Mesothelial cell of epicardium (in vitro differentiated cells): Measurements from ENCODE around the gene CTNNBL1. TPM values are rescaled to one million over a fixed set of nuclear protein-coding genes. Genes with fewer than 3 reads are reported as not detected.

Experiments used
- DNase-seq, 2 experiments: peaks; one replicate each; pipeline ENCODE4 v3.0.0; 2021; ENCODE audit warnings: low spot score in 2 of 2; ENCODE audit not compliant: unreplicated experiment in 2 of 2
- H3K27ac Mint-ChIP-seq: 2 replicates; pipeline ENCODE4 v1.8.0; 2021; ENCODE audit warnings: mixed read lengths
- H3K27me3 Mint-ChIP-seq: 2 replicates; pipeline ENCODE4 v1.8.0; 2021; ENCODE audit warnings: low read depth, mixed read lengths
- H3K36me3 Mint-ChIP-seq: 2 replicates; pipeline ENCODE4 v1.8.0; 2021; ENCODE audit warnings: mixed read lengths
- H3K4me1 Mint-ChIP-seq: 2 replicates; pipeline ENCODE4 v1.8.0; 2021; ENCODE audit warnings: mixed read lengths
- H3K4me3 Mint-ChIP-seq: 2 replicates; pipeline ENCODE4 v1.8.0; 2021; ENCODE audit warnings: mild to moderate bottlenecking, moderate library complexity, mixed read lengths
- H3K9me3 Mint-ChIP-seq: 2 replicates; pipeline ENCODE4 v1.8.0; 2021; ENCODE audit warnings: mixed read lengths
- total RNA-seq: library from RNA; stranded (reverse); gene quantifications from 3 replicates; pipeline ENCODE4 v1.2.1, GENCODE V29; 2021
- TF ChIP-seq, protein P1 (sequence below): fragments of 200-600 bp; sonication (generic); IDR thresholded peaks from one replicate; pipeline ENCODE4 v1.5.0; 2021; ENCODE audit warnings: antibody characterized with exemption; ENCODE audit not compliant: unreplicated experiment

Gene CTNNBL1
- total RNA-seq, 1 donor from 2014 or later, result 59.0 TPM

GRCh38 chr20:37822141-37822601, 128.3 kb downstream of the CTNNBL1 start:
- TF ChIP-seq, protein P1, sequence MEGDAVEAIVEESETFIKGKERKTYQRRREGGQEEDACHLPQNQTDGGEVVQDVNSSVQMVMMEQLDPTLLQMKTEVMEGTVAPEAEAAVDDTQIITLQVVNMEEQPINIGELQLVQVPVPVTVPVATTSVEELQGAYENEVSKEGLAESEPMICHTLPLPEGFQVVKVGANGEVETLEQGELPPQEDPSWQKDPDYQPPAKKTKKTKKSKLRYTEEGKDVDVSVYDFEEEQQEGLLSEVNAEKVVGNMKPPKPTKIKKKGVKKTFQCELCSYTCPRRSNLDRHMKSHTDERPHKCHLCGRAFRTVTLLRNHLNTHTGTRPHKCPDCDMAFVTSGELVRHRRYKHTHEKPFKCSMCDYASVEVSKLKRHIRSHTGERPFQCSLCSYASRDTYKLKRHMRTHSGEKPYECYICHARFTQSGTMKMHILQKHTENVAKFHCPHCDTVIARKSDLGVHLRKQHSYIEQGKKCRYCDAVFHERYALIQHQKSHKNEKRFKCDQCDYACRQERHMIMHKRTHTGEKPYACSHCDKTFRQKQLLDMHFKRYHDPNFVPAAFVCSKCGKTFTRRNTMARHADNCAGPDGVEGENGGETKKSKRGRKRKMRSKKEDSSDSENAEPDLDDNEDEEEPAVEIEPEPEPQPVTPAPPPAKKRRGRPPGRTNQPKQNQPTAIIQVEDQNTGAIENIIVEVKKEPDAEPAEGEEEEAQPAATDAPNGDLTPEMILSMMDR, result no peak
- Mint-ChIP-seq H3K9me3 (no peaks in the 10 kb centered on the region), H3K4me1 (peaks cover 50% of the 10 kb centered on the region), H3K27ac (peak overlapping the region; percentile 98), H3K36me3 (peaks cover 1% of the 10 kb centered on the region), H3K27me3 (no peaks in the 10 kb centered on the region), H3K4me3 (peak overlapping the region; percentile 25)
- DNase-seq, result no peak

DNA sequence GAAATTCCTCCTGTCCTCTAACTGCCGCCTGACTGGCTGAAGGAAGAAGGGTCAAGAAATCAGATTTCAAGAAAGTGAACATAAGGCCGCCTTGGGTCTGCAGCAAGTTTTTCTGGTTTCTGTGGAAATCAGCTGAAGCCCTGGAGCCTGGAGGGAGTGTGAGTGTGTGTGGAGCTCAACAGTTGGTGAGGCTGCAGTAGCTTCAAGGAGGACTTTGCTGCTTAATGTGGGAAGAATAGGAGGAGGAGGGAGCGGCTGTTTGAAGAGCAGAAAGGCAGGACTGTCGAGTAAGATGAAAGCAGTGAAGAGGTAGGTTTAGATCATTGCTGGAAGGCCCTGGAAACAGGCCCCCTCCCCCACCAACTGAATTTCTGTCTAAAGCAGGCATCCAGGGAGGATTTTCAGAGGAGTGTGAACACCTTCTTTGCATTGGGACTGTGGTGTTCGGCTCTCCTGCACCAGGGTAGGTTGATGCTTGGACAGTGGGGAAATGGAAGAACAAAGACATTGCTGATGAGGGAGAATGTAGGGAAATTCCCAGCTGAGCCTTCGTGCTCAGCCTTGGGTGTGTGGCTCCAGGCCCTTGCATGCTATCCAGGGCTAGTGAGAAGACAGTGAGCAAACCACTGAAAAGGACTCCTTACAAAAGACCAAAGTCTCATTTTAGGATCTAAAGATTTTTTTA, 129.6 kb downstream of the CTNNBL1 start:
- H3K4me3 Mint-ChIP-seq, result peak overlapping the region; percentile 43
- TF ChIP-seq, protein P1, result no peak
- peak in 1 of 2 experiments; percentile 59 for DNase-seq
- H3K4me1 Mint-ChIP-seq, result peaks cover 51% of the 10 kb centered on the region
- H3K9me3 Mint-ChIP-seq, result no peaks in the 10 kb centered on the region
- H3K36me3 Mint-ChIP-seq, result peaks cover 1% of the 10 kb centered on the region
- H3K27ac Mint-ChIP-seq, result peak overlapping the region; percentile 98
- no peaks in the 10 kb centered on the region for H3K27me3 Mint-ChIP-seq

DNA sequence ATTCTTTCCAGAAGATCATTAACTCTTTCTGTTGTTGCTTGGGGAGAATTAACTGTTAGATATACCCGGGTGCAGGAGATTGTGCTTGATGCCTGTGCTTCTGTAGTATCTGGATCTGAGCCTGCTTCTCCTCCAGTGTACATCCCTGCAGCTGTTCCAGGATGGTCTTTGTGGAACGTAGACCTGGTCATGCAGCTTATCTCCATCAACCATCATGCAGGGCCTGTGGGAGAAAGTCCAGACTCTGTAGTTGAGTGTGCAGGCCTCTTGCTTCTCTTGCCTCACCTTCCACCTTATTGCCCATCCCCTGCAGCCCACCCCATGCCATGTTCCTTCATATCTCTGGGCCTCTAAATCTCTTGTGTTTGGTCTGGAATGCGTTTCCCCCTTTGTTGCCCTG, 133.8 kb downstream of the CTNNBL1 start:
- DNase-seq, result no peak

GRCh38 chr20:37828684-37829083, 134.9 kb downstream of the CTNNBL1 start:
- no peaks in the 10 kb centered on the region for H3K27me3 Mint-ChIP-seq
- no peaks in the 10 kb centered on the region for H3K9me3 Mint-ChIP-seq
- no peak overlapping the region for H3K27ac Mint-ChIP-seq
- TF ChIP-seq, protein P1, result no peak
- no peak overlapping the region for H3K4me3 Mint-ChIP-seq
- DNase-seq, result no peak
- H3K36me3 Mint-ChIP-seq, result no peaks in the 10 kb centered on the region
- H3K4me1 Mint-ChIP-seq, result peaks cover 32% of the 10 kb centered on the region

More for the DNA sequence above, 133.8 kb downstream of the CTNNBL1 start:
- Mint-ChIP-seq H3K27me3 (no peaks in the 10 kb centered on the region), H3K9me3 (no peaks in the 10 kb centered on the region), H3K4me3 (no peak overlapping the region), H3K27ac (no peak overlapping the region), H3K4me1 (peaks cover 34% of the 10 kb centered on the region), H3K36me3 (no peaks in the 10 kb centered on the region)
- TF ChIP-seq, protein P1, result no peak

DNA sequence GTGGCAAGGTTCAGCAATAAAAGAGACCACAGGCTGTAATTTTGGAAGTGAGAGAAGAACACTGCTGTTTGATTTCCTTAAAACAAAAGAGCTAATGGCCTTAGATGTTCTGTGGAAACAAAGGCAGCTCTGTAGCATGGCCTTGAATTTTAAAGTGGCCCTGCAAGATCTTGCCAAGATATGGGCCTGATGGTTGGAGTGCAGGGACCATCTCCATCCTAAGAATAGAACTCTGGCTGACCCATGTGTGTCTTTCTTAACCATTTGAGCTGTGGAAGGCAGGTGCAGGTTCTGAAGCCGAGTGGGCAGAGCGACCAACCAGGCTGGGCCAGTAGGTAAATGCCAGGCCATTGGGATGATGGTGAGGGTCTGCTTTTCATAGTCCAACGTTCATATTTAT, 135.3 kb downstream of the CTNNBL1 start:
- Mint-ChIP-seq H3K27ac (no peak overlapping the region), H3K9me3 (no peaks in the 10 kb centered on the region), H3K4me1 (peaks cover 29% of the 10 kb centered on the region), H3K36me3 (no peaks in the 10 kb centered on the region), H3K27me3 (no peaks in the 10 kb centered on the region), H3K4me3 (no peak overlapping the region)
- no peak for DNase-seq
- TF ChIP-seq, protein P1, result no peak
